DMS 273 (cell line): ENCODE results near the gene SEMA4G.

Source experiments
- DNase-seq: peaks from one replicate; lab custom pipeline; 2025; ENCODE audit not compliant: unreplicated experiment; lab: John Stamatoyannopoulos, UW

SEMA4G gene, protein sequence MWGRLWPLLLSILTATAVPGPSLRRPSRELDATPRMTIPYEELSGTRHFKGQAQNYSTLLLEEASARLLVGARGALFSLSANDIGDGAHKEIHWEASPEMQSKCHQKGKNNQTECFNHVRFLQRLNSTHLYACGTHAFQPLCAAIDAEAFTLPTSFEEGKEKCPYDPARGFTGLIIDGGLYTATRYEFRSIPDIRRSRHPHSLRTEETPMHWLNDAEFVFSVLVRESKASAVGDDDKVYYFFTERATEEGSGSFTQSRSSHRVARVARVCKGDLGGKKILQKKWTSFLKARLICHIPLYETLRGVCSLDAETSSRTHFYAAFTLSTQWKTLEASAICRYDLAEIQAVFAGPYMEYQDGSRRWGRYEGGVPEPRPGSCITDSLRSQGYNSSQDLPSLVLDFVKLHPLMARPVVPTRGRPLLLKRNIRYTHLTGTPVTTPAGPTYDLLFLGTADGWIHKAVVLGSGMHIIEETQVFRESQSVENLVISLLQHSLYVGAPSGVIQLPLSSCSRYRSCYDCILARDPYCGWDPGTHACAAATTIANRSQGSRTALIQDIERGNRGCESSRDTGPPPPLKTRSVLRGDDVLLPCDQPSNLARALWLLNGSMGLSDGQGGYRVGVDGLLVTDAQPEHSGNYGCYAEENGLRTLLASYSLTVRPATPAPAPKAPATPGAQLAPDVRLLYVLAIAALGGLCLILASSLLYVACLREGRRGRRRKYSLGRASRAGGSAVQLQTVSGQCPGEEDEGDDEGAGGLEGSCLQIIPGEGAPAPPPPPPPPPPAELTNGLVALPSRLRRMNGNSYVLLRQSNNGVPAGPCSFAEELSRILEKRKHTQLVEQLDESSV

GRCh38 chr10:100969187-100970075 lies at the start of gene SEMA4G:
SEMA4G (plus strand) TSS chr10:100969504; CDS start chr10:100972913, 3,409 bp downstream.
- DNase-seq = peak; percentile 73

DNA sequence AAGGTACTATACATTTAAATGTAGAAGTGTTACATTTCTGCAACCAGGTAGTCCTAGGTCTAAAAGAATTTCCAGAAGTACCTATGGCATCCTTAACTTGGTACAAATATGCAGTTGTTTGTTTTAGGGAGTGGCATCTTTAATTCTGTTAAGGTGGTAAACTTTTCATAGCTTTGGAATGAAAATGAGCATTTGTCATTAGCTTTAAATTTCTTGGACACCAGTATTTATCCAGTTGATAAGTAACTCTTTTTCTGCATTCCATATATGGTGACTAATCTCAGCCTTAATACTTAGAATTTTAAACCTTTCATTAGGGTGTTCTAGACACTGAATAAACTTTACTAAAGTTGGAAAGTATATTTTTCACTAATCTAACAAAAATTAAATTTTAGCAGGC lies 45.7 kb upstream of the SEMA4G start:
- no peak for DNase-seq

DNA sequence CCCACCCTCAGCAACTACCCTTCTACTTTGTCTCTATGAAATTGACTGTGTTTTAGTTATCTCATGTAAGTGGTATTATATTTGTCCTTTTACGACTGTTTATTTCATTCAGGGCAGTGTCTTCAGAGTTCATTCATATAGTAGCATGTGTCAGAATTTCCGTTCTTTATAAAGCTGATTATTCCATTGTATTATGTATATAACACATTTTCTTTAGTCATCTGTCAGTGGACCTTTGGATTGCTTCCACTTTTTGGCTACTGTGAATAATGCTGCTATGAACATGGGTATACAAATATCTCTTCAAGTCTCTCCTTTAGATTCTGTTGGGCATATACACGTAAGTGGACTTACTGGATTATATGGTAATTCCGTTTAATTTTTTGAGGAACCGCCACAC lies 42.0 kb upstream of the SEMA4G start:
- no peak for DNase-seq

- DNase-seq = no peak
Observed at GRCh38 chr10:100928039-100928438, 41.3 kb upstream of the SEMA4G start.

- no peak for DNase-seq
Observed at GRCh38 chr10:100930368-100930767, 38.9 kb upstream of the SEMA4G start.

DNA sequence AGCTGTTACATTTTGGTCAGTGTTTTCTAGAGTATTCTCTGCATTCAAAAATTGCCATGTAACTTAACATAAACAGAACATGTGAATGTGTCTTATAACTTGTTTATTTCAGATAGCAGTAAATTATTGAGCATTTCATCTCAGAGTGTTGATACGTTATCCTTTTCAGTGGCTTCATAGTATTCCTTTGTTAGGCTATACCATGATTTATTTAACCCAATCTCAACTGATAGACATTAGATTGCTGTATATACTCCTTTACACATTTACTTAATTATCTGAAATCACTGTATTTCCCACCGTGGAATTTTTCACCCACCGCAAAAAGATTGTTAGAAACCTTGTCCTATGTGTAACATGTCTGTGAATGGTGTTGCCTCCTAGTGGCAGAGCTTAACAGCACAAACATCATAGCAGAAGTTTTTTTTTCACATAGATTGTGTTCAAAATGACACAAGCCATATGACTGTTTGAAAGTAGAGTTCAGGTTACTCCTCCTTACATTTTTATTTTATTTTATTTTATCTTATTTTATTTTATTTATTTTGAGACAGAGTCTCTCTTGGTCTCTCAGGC lies 35.1 kb upstream of the SEMA4G start:
- DNase-seq = peak; percentile 7

GRCh38 chr10:100939763-100940344 lies 29.4 kb upstream of the SEMA4G start:
- DNase-seq = no peak

GRCh38 chr10:100942229-100942628 lies 27.1 kb upstream of the SEMA4G start:
- DNase-seq = no peak

DNA sequence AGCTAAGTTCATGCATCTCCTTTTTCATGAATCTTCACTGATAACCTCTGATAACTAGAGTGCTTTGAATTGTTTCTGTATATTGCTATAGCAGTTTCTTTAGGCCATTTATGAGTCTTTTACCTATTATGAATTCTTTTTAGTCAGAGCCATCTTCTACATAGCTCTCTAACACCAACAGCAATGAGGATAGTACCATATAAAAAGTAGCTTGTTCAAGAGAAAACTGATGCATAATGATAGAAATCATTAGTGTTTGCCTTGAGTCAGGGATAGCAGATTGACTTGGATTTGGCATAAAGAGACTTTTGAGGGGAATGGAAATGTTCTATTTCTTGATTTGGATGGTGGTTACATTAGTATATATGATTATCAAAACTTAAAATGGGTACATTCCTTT lies 25.8 kb upstream of the SEMA4G start:
- DNase-seq = no peak

GRCh38 chr10:100945754-100946153 lies 23.6 kb upstream of the SEMA4G start:
- no peak for DNase-seq

DNA sequence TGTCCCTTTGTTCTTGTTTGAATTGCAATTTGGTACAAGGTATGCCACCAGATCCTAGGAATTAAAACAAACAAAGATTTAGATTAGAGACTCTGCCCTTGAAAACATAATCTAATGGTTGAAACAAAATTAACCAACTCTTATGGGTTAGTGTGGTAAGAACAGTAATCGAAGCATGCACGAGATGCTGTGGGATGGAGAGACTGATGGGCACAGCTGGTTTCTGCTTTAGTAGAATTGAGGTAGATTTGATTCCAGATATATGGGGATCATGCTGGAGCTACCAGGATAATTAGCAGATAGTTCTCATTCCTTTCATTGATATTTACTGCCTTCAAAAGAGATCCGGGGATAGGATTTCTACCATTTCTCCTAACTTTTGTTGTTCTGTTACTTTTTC lies 20.4 kb upstream of the SEMA4G start:
- DNase-seq = no peak

DNA sequence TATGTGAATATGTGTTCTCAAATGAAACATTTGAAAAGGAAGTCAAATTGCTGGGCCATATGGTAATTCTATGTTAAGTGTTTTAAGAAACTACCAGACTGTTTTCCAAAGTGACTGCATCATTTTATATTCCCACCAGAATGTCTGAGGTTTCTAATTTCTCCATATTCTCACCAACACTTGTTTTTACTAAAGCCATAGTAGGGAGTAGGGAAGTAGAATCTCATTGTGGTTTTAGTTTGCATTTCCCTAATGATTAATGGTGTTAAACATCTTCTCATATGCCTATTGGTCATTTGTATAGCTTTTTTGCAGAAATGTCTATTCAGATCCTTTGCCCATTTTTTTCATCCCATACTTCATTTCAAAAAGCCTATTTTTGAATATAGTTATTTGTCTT lies 9.1 kb upstream of the SEMA4G start:
- DNase-seq = no peak

DNA sequence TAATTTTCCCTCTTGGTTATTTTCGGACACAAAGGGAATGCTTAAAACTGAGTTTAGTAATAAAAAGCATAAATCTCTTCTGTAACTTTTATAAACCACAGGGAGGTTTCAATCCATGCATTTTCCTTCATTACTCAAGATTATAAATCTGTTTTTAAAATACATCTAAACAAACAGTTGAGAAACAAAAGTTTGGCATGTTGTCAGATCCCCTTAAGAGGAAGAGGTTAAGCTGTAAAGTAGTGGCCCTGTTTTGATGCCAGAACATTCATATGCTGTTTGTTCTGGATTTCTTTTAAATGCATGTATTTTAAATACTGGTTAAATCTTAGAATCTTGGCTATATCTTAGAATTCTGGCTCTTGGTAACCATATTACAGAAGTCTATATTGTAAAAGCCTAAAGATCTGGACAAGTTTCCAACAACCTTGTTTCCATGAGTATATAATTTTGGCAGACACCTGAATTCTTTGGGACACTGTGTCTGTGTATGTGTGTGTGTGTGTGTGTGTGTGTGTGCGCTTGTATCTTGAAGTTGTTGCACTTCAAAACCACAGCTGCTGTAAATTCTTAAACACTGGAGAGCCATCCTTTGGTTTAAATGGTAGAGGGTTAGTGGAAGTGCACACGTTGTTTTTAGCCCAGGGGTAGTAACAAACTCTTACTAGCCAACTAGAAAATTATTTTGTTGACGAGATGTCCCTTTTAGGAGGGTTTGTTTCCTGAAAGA lies 6.8 kb upstream of the SEMA4G start:
- no peak for DNase-seq

DNA sequence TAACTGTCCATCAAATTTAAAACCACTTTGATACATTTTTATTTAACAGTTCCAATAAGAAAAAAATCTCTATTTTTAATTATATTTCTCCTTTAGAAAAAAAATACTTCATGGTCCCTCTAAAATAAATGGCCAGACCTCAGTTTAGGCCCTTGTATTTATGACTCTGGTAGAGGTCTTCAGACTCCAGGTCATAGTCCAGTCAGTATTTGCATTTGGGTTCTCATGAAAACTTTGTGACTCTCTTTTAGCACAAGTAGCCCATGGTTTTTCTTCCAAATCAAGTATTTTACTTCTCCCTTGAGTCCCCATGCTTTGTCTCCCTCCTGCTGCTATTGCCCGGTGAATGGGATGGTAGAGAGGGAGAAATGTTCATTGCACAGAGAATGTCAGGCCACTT lies 5.5 kb upstream of the SEMA4G start:
- DNase-seq = no peak

- DNase-seq = no peak
Observed at GRCh38 chr10:100965820-100966219, 3.5 kb upstream of the SEMA4G start.

GRCh38 chr10:100966887-100967286 lies 2.4 kb upstream of the SEMA4G start:
- no peak for DNase-seq

GRCh38 chr10:100967332-100967731 lies 2.0 kb upstream of the SEMA4G start:
- no peak for DNase-seq

GRCh38 chr10:100968062-100968736 lies 1.1 kb upstream of the SEMA4G start:
- no peak for DNase-seq

GRCh38 chr10:100968863-100969186 lies 479 bp upstream of the SEMA4G start:
- DNase-seq = no peak
